GM12878 (cell line): ENCODE results near the gene BAHD1. TPM values are rescaled to one million over a fixed set of nuclear protein-coding genes. Genes with fewer than 3 reads are reported as not detected.

Experiments
- ATAC-seq: fragments of 200-7000 bp; cut with Tn5 transposase; 3 replicates; pipeline ENCODE4 v1.9.1; 2020; ENCODE audit warnings: mild to moderate bottlenecking, moderate library complexity
- BruUV-seq: library from RNA; stranded (reverse); fragments of 400-500 nt; replicated peaks from 2 replicates; lab custom pipeline; 2021; lab: Mats Ljungman, UMichigan
- CTCF ChIA-PET: fragments of 300-600 bp; sonication (Branson Sonifier 250); formaldehyde crosslinking; extraction: SDS; loops from one replicate; lab custom pipeline; 2021; ENCODE audit warnings: inconsistent platforms; lab: Yijun Ruan, JAX
- POLR2A ChIA-PET: fragments of 350-600 bp; formaldehyde crosslinking; extraction: SDS; loops from one replicate; lab custom pipeline; 2021; ENCODE audit warnings: inconsistent platforms; lab: Charles Lee
- RAD21 ChIA-PET: fragments of 300-600 bp; sonication (Branson Sonifier 250); formaldehyde crosslinking; loops from one replicate; lab custom pipeline; 2023; ENCODE audit warnings: antibody characterized with exemption; ENCODE audit not compliant: unreplicated experiment; lab: Charles Lee
- SMC1A ChIA-PET: fragments of 300-600 bp; sonication (Branson Sonifier 250); formaldehyde crosslinking; loops from one replicate; lab custom pipeline; 2023; ENCODE audit not compliant: unreplicated experiment, uncharacterized antibody; lab: Charles Lee
- DNase-seq: peaks from one replicate; pipeline ENCODE4 v3.0.0-alpha.2; 2011; ENCODE audit warnings: low read depth, low spot score
- FAIRE-seq: peaks from 3 replicates; lab custom pipeline; 2011; peaks lifted over from hg19 to GRCh38; lab: Jason Lieb, UNC
- H2AFZ ChIP-seq: 2 replicates; pipeline ENCODE4 v1.6.0; 2011; ENCODE audit warnings: low read depth, low read length, control low read depth; ENCODE audit not compliant: control insufficient read depth
- H3K27ac ChIP-seq: 2 replicates; pipeline ENCODE4 v1.5.1; 2011; ENCODE audit warnings: control low read depth; ENCODE audit not compliant: control insufficient read depth, insufficient read depth
- H3K27me3 ChIP-seq, 2 experiments: replicated peaks in 1 of 2; 2 replicates each; pipeline versions ENCODE4 v1.6.0 to v1.6.1; 2011; ENCODE audit warnings: low read length in 1 of 2; ENCODE audit not compliant: control insufficient read depth in 2 of 2, insufficient read depth in 2 of 2
- H3K36me3 ChIP-seq, 2 experiments: 2 replicates each; pipeline ENCODE4 v1.5.1; 2011; ENCODE audit warnings: low read length in 1 of 2; ENCODE audit not compliant: control insufficient read depth in 2 of 2, insufficient read depth in 2 of 2
- H3K4me1 ChIP-seq: 2 replicates; pipeline ENCODE4 v1.6.1; 2011; ENCODE audit warnings: mild to moderate bottlenecking, low read length, moderate library complexity, mixed read lengths; ENCODE audit not compliant: control insufficient read depth, insufficient read depth
- H3K4me2 ChIP-seq: 2 replicates; pipeline ENCODE4 v1.6.0; 2011; ENCODE audit warnings: control low read depth; ENCODE audit not compliant: control insufficient read depth, insufficient read depth
- H3K4me3 ChIP-seq: fragments of 200-600 bp; sonication (generic); 2 replicates; pipeline ENCODE4 v1.5.1; 2016
- H3K79me2 ChIP-seq: 2 replicates; pipeline ENCODE4 v1.6.0; 2011; ENCODE audit warnings: low read length; ENCODE audit not compliant: control insufficient read depth, insufficient read depth
- H3K9ac ChIP-seq: 2 replicates; pipeline ENCODE4 v1.8.0; 2011; ENCODE audit warnings: low read length, control low read depth, mixed read lengths; ENCODE audit not compliant: control insufficient read depth, insufficient read depth
- H3K9me3 ChIP-seq: replicated peaks from 3 replicates; pipeline ENCODE4 v1.5.1; 2011; ENCODE audit warnings: mild to moderate bottlenecking, low read length; ENCODE audit not compliant: control insufficient read depth, insufficient read depth
- H4K20me1 ChIP-seq: 2 replicates; pipeline ENCODE4 v1.6.0; 2011; ENCODE audit not compliant: control insufficient read depth, insufficient read depth
- BHLHE40 ChIP-seq, 2 experiments: fragments of 450-650 bp in 1 of 2; IDR thresholded peaks; 2 replicates each; pipeline ENCODE4 v1.6.1; 2011 to 2017; ENCODE audit warnings: low read depth in 2 of 2, borderline replicate concordance in 1 of 2, improper control_type of control experiment in 1 of 2, low read length in 1 of 2, mild to moderate bottlenecking in 1 of 2
- CBX3 ChIP-seq: fragments of 200-600 bp; sonication (generic); IDR thresholded peaks from 2 replicates; pipeline ENCODE4 v1.6.1; 2016; ENCODE audit warnings: low read depth, borderline replicate concordance
- CREB1 ChIP-seq: IDR thresholded peaks from 2 replicates; pipeline ENCODE4 v1.6.1; 2012; ENCODE audit warnings: low read depth, mild to moderate bottlenecking, inconsistent platforms
- EGR1 ChIP-seq, 2 experiments: IDR thresholded peaks; 1 replicate in 1 of 2; 2 replicates in 1 of 2; pipeline ENCODE4 v1.6.1; 2011 to 2012; ENCODE audit warnings: low read depth in 2 of 2, low read length in 2 of 2, borderline replicate concordance in 1 of 2, mild to moderate bottlenecking in 1 of 2, moderate library complexity in 1 of 2
- ETV6 ChIP-seq, 2 experiments: fragments of 450-650 bp in 1 of 2; IDR thresholded peaks in 1 of 2; conservative IDR thresholded peaks in 1 of 2; 2 replicates each; pipeline ENCODE4 v1.6.1; 2014; ENCODE audit warnings: antibody characterized with exemption in 1 of 2, borderline replicate concordance in 1 of 2, low read depth in 1 of 2, mild to moderate bottlenecking in 1 of 2, moderate library complexity in 1 of 2
- IKZF1 ChIP-seq: fragments of 450-650 bp; conservative IDR thresholded peaks from 2 replicates; pipeline ENCODE4 v1.6.1; 2017; ENCODE audit warnings: antibody characterized with exemption, mild to moderate bottlenecking
- NR2C1 ChIP-seq: fragments of 450-650 bp; IDR thresholded peaks from 2 replicates; pipeline ENCODE4 v1.6.1; 2017; ENCODE audit warnings: antibody characterized with exemption, mild to moderate bottlenecking, moderate library complexity
- SMAD5 ChIP-seq: IDR thresholded peaks from 2 replicates; pipeline ENCODE4 v1.6.1; 2016; ENCODE audit warnings: antibody characterized with exemption, low read depth
- SMARCA5 ChIP-seq: fragments of 450-650 bp; IDR thresholded peaks from 2 replicates; pipeline ENCODE4 v1.6.1; 2017; ENCODE audit warnings: mild to moderate bottlenecking
- SPI1 ChIP-seq: IDR thresholded peaks from 2 replicates; pipeline ENCODE4 v1.6.1; 2011; ENCODE audit warnings: low read depth, mild to moderate bottlenecking, low read length, moderate library complexity, borderline replicate concordance; ENCODE audit not compliant: insufficient read depth
- WRNIP1 ChIP-seq: IDR thresholded peaks from 2 replicates; pipeline ENCODE4 v1.6.1; 2011; ENCODE audit warnings: low read depth, low read length, improper control_type of control experiment, borderline replicate concordance
- ZNF274 ChIP-seq: IDR thresholded peaks from one replicate; pipeline ENCODE4 v1.8.0; 2011; ENCODE audit not compliant: insufficient read length, insufficient read depth
- ZNF384 ChIP-seq: IDR thresholded peaks from 2 replicates; pipeline ENCODE4 v1.6.1; 2012; ENCODE audit warnings: low read depth, mild to moderate bottlenecking, low read length, improper control_type of control experiment, borderline replicate concordance
- in situ Hi-C: fragments of 300-500 bp; cut with MboI; formaldehyde crosslinking; loops from 9 replicates; pipeline ENCODE4 v1.14.3; 2018; ENCODE audit warnings: mixed read lengths
- intact Hi-C: fragments of 100-400 bp; cut with micrococcal nuclease; formaldehyde crosslinking; loops from one replicate; pipeline ENCODE4 v1.14.2; 2022; ENCODE audit not compliant: unreplicated experiment
- polyA plus RNA-seq, 11 experiments: library from polyadenylated mRNA; depleted of rRNA in 4 of 11; unstranded in 6 of 11; stranded (reverse) in 5 of 11; fragments of >200 nt; fragmentation: Nextera tagmentation in 4 of 11; fragmentation: Illumina TruSeq in 1 of 11; extraction: Ambion mirVana in 4 of 11; extraction: Trizol in 1 of 11; gene quantifications; 1 replicate in 1 of 11; 2 replicates in 10 of 11; pipeline versions ENCODE4 v1.2.1 to v1.2.3, GENCODE V29; 2011 to 2016; ENCODE audit warnings: inconsistent platforms in 2 of 11, missing spikeins in 2 of 11, low read depth in 1 of 11
- total RNA-seq, 4 experiments: library from RNA; depleted of rRNA in 3 of 4; stranded (reverse); fragments of >200 nt in 3 of 4; fragmentation: Illumina TruSeq in 1 of 4; extraction: Trizol in 1 of 4; gene quantifications; 2 replicates each; pipeline versions ENCODE4 v1.2.1 to v1.2.3, GENCODE V29; 2013 to 2021
- TF ChIP-seq, protein P1 (sequence below): IDR thresholded peaks from 2 replicates; pipeline ENCODE4 v1.6.1; 2011; ENCODE audit warnings: mild to moderate bottlenecking, low read depth, low read length, moderate library complexity; ENCODE audit not compliant: insufficient replicate concordance
- TF ChIP-seq, protein P2 (sequence below): fragments of 450-650 bp; IDR thresholded peaks from 2 replicates; pipeline ENCODE4 v1.6.1; 2014; ENCODE audit warnings: mild to moderate bottlenecking
- TF ChIP-seq, protein P3 (sequence below): fragments of 450-650 bp; IDR thresholded peaks from 2 replicates; pipeline ENCODE4 v1.6.1; 2018; ENCODE audit warnings: mild to moderate bottlenecking, low read depth, moderate library complexity; ENCODE audit not compliant: partially characterized antibody
- TF ChIP-seq, protein P4 (sequence below): fragments of 450-650 bp; IDR thresholded peaks from 2 replicates; pipeline ENCODE4 v1.6.1; 2018; ENCODE audit warnings: borderline replicate concordance, mild to moderate bottlenecking; ENCODE audit not compliant: partially characterized antibody

The BAHD1 gene
- total and polyA plus RNA-seq, 10 of the 15 experiments (the other 5 are each of a cell fraction or from before 2014, with no cell fraction given) = 0.21 to 21.8 (median 5.8) TPM

DNA sequence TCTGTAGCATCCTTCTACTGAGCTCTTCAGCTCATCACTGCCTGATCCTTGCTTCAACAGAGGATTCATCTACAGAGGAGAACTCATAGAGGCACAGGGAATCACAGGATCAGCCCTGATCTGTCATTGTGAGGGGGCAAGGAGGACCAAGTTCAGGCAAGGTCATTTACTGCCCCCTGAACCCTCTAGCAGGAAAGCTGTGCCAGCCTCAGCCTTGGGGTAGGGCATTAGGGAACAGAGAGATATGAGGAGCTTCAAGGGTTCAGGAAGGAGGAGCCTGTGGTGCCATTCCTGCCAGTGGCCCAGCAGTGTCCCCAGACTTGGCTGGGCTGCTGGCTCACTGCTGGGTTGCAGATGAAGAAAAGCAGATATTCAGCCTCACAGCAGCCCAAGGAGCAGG lies 38.3 kb downstream of the BAHD1 start:
- no peaks in the 10 kb centered on the region for H3K36me3 ChIP-seq
- no peak overlapping the region for H3K4me2 ChIP-seq
- ChIA-PET RAD21 (no interaction called here), SMC1A (no interaction called here), POLR2A (no interaction called here), CTCF (interaction anchor here (0.6 kb wide), 1 partner anchor 46 kb away, joined by 3 read pairs; no protein-coding TSS in a partner anchor)
- no peaks in the 10 kb centered on the region for H3K4me1 ChIP-seq
- intact Hi-C loops = no loop called here
- no peak overlapping the region for H3K4me3 ChIP-seq
- DNase-seq = no peak
- H3K27ac ChIP-seq = no peak overlapping the region
- H4K20me1 ChIP-seq = no peaks in the 10 kb centered on the region
- no peak overlapping the region for H3K9ac ChIP-seq
- BruUV-seq = no TSS peak
- no peak for ATAC-seq
- no peak overlapping the region for H2AFZ ChIP-seq
- H3K27me3 ChIP-seq = no peaks in the 10 kb centered on the region
- FAIRE-seq = no peak
- H3K9me3 ChIP-seq = no peaks in the 10 kb centered on the region
- H3K79me2 ChIP-seq = no peaks in the 10 kb centered on the region
- in situ Hi-C loops = no loop called here
- TF ChIP-seq ZNF384 (no peak), WRNIP1 (no peak), SMARCA5 (no peak), SMAD5 (no peak), IKZF1 (no peak), ZNF274 (no peak), ETV6 (conservative IDR thresholded peaks at IDR 0.05 in 1 of 2, IDR thresholded peaks at IDR 0.05 in 1 of 2; ENCODE audit: borderline replicate concordance in 1 of 2, low read depth in 1 of 2) (no peak), CREB1 (no peak), SPI1 (no peak), CBX3 (no peak), BHLHE40 (IDR thresholded peaks at IDR 0.05; ENCODE audit: borderline replicate concordance in 1 of 2, low read depth in 2 of 2, low read length in 1 of 2) (no peak), NR2C1 (no peak), EGR1 (IDR thresholded peaks at IDR 0.05; ENCODE audit: borderline replicate concordance in 1 of 2, low read depth in 2 of 2, low read length in 2 of 2) (no peak)
- TF ChIP-seq, protein P1, sequence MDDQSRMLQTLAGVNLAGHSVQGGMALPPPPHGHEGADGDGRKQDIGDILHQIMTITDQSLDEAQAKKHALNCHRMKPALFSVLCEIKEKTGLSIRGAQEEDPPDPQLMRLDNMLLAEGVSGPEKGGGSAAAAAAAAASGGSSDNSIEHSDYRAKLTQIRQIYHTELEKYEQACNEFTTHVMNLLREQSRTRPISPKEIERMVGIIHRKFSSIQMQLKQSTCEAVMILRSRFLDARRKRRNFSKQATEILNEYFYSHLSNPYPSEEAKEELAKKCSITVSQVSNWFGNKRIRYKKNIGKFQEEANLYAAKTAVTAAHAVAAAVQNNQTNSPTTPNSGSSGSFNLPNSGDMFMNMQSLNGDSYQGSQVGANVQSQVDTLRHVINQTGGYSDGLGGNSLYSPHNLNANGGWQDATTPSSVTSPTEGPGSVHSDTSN = no peak
- TF ChIP-seq, protein P2, sequence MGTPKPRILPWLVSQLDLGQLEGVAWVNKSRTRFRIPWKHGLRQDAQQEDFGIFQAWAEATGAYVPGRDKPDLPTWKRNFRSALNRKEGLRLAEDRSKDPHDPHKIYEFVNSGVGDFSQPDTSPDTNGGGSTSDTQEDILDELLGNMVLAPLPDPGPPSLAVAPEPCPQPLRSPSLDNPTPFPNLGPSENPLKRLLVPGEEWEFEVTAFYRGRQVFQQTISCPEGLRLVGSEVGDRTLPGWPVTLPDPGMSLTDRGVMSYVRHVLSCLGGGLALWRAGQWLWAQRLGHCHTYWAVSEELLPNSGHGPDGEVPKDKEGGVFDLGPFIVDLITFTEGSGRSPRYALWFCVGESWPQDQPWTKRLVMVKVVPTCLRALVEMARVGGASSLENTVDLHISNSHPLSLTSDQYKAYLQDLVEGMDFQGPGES = no peak
- TF ChIP-seq, protein P3, sequence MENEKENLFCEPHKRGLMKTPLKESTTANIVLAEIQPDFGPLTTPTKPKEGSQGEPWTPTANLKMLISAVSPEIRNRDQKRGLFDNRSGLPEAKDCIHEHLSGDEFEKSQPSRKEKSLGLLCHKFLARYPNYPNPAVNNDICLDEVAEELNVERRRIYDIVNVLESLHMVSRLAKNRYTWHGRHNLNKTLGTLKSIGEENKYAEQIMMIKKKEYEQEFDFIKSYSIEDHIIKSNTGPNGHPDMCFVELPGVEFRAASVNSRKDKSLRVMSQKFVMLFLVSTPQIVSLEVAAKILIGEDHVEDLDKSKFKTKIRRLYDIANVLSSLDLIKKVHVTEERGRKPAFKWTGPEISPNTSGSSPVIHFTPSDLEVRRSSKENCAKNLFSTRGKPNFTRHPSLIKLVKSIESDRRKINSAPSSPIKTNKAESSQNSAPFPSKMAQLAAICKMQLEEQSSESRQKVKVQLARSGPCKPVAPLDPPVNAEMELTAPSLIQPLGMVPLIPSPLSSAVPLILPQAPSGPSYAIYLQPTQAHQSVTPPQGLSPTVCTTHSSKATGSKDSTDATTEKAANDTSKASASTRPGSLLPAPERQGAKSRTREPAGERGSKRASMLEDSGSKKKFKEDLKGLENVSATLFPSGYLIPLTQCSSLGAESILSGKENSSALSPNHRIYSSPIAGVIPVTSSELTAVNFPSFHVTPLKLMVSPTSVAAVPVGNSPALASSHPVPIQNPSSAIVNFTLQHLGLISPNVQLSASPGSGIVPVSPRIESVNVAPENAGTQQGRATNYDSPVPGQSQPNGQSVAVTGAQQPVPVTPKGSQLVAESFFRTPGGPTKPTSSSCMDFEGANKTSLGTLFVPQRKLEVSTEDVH = no peak
- TF ChIP-seq, protein P4, sequence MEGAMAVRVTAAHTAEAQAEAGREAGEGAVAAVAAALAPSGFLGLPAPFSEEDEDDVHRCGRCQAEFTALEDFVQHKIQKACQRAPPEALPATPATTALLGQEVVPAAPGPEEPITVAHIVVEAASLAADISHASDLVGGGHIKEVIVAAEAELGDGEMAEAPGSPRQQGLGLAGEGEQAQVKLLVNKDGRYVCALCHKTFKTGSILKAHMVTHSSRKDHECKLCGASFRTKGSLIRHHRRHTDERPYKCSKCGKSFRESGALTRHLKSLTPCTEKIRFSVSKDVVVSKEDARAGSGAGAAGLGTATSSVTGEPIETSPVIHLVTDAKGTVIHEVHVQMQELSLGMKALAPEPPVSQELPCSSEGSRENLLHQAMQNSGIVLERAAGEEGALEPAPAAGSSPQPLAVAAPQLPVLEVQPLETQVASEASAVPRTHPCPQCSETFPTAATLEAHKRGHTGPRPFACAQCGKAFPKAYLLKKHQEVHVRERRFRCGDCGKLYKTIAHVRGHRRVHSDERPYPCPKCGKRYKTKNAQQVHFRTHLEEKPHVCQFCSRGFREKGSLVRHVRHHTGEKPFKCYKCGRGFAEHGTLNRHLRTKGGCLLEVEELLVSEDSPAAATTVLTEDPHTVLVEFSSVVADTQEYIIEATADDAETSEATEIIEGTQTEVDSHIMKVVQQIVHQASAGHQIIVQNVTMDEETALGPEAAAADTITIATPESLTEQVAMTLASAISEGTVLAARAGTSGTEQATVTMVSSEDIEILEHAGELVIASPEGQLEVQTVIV = no peak
